SK-N-SH treated with all-trans-retinoic acid at 6 μM for 48 hours (cell line): ENCODE results near the gene DOK6.

ENCODE experiments used
- ARNTL ChIP-seq: fragments of 450-650 bp; formaldehyde crosslinking; IDR thresholded peaks from 2 replicates; pipeline ENCODE4 v1.5.0; 2020; ENCODE audit warnings: low read depth, mild to moderate bottlenecking, moderate library complexity, borderline replicate concordance
- BACH2 ChIP-seq: fragments of 250-450 bp; sonication (Bioruptor Pico); IDR thresholded peaks from 2 replicates; pipeline ENCODE4 v1.9.0; 2021; ENCODE audit warnings: mild to moderate bottlenecking, borderline replicate concordance
- GLIS3 ChIP-seq: fragments of 250-450 bp; sonication (Bioruptor Pico); IDR thresholded peaks from 2 replicates; pipeline ENCODE4 v1.5.0; 2020; ENCODE audit warnings: mild to moderate bottlenecking, moderate library complexity
- SNAI2 ChIP-seq: fragments of 250-450 bp; sonication (Bioruptor Pico); IDR thresholded peaks from 2 replicates; pipeline ENCODE4 v1.5.0; 2020; ENCODE audit warnings: mild to moderate bottlenecking, moderate library complexity
- TOX ChIP-seq: fragments of 250-450 bp; sonication (Bioruptor Pico); IDR thresholded peaks from 2 replicates; pipeline ENCODE4 v1.8.0; 2021; ENCODE audit warnings: mild to moderate bottlenecking, moderate library complexity, borderline replicate concordance

GRCh38 chr18:69757733-69758132 is 357.0 kb downstream of the DOK6 start:
- TF ChIP-seq BACH2 (CRISPR knock-in tag) (no peak), GLIS3 (CRISPR knock-in tag) (no peak), ARNTL (CRISPR knock-in tag) (no peak), TOX (no peak), SNAI2 (CRISPR knock-in tag) (no peak)
